AML-193 (cell line): ENCODE data around the gene SLIT3.

Experiments used
- DNase-seq, 2 experiments: peaks; one replicate each; lab custom pipeline; 2025; lab: John Stamatoyannopoulos, UW

Gene SLIT3

DNA sequence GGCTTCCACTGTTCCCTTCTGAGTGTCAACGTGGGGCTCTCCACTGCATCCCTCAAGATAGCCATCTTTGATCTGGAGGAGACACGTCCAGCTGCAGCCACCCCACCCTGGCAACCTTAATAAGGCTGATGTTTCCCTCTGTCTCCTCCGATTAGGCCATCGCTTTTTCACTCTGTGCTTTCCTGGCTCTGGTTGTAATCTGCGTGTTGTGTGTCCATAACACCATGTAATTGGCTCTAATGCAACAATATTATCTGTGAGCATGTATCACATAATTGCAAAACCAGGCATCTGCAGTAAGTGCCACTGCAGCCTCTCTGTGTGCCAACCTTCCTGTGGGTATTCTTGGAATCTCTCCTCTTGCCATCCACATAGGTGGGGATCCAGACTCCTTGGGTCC, 471.9 kb downstream of the SLIT3 start:
- DNase-seq: no peak

GRCh38 chr5:168827636-168828035, 473.3 kb downstream of the SLIT3 start:
- DNase-seq: no peak

- no peak for DNase-seq
Measured at GRCh38 chr5:168826246-168826725, 474.7 kb downstream of the SLIT3 start.

DNA sequence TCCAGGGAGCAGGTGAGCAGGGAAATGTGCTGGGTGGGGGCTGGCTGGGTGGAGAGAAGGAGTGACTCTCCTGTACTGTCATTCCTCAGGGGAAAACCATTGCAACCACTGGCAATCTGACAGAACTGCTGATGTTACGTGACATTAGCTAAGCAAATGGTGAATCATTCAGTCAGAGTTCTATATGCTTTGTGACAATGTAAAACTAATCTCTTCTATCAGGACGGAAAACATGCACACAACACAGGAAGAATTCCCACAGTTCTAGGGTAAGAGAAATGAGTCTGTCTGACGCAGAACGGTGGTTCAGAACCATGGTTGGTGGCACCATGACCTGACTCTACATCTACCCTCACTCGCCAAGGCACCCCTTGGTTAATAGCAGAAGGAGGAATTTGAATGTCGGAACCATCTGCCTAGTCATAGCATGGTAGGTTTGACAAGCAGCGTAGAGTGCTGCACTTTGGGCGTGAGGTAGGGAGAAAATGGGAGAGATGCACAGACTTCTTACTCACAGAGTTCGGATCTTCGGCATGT, 478.1 kb downstream of the SLIT3 start:
- DNase-seq: no peak

DNA sequence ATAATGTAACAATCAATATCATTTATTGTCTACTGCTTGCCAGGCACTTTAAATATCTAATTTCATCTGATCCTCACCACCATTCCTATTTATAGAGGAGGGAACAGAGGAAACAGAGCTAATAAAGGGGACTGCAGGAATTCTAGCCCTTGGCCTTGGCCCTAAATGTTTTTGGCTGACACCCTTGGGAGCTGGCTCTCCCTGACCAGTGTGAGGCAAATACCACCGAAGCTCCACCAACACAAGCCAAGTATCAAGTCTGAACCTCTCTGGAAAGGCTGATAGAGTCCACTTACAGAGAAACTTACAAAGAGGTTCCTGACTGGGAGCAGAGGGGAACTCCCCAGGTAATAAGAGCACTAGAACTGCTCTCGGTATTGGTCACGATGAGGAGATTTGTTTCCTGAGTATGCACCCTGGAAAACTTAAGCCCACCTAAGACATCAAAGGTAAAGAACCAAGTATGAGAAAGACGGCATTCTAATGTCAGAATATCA, 478.6 kb downstream of the SLIT3 start:
- no peak for DNase-seq

- DNase-seq: no peak
Measured at GRCh38 chr5:168820874-168821273, 480.1 kb downstream of the SLIT3 start.

DNA sequence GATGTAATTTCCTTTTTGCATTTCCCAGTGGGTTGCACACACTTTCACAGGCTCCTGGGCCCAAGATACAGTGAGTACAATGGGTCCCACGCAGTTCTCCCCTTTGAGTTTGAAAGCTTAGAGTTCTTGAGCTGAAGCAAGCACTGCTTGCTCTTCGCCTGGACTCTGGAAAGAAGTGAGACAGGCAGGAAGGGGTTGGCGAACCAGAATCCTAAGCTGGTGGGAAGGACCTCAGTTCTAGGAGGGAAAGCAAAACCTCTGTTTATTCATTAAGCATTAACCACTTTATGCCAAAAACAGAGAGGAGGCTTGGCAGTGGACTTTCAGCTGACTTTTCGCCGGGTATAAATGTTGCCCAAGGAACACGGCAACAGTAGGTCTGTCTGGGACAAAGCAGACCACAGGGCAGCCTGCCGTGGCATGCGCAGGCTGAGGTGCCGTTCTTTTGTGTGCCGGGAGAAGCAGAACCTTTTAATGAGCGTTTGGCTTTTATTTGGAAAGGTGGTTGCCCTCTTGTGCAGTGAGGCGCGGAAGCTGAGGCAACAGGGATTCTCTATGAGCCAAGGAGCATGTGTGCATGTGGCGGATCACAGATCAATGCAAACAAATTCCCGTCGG, 481.8 kb downstream of the SLIT3 start:
- no peak for DNase-seq

DNA sequence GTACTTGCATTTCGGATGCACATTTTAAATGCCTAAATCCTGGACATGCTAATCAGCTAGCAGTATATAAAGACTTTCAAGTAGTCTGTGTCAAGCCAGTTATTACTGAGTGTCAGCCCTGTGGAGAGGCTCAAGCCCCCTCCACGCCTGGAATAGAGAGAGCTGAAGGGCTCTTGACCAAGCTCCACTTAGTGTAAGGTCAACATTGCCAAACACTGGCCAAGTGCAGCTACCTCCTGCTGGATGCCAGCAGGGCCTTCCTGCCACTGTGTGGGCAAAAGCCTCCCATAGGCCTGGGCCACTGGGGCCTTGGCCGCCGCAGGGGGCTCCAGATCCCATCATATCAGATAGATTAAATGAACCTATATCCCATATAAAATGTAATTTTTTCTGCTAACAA, 482.4 kb downstream of the SLIT3 start:
- no peak for DNase-seq

GRCh38 chr5:168817591-168817990, 483.3 kb downstream of the SLIT3 start:
- no peak for DNase-seq

DNA sequence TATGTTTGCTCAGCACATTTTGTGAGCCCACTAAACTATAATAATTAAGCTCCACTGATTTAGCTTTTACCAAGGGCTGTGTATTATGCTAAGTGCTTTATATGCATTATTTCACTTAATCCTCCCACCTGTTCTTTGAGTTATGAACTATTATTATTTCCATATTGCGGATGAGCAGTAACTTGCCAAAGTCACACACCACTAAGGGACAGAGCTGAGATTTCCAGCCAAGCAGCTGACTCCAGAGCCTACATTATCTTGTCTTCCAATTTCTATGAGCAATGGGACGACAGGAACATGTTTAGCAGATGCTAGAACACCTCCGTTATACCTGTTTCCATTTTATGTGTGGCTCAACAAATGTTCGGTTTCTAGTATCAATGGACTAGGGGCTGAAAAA, 484.3 kb downstream of the SLIT3 start:
- DNase-seq: no peak

- DNase-seq: no peak
Measured at GRCh38 chr5:168813184-168813968, 487.6 kb downstream of the SLIT3 start.

DNA sequence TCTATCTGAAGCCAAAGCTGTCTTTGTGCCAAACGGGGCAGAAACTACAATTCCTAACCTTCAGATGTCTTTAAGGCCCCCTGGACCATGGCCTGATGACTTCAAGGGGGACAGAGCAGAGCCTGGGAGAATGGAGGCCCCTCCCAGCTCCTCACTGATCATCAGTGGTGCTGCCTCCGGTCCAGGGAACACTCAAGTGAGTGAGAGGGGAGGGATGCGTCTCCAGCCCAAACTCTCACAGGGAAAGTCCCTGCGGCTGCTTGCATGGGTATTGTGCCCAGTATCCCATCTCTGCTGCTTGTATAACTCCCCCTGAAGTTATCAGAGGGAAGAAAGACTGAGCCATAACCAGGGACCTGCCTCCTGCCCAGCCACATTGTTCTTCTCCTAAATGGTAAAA, 490.3 kb downstream of the SLIT3 start:
- DNase-seq: no peak

DNA sequence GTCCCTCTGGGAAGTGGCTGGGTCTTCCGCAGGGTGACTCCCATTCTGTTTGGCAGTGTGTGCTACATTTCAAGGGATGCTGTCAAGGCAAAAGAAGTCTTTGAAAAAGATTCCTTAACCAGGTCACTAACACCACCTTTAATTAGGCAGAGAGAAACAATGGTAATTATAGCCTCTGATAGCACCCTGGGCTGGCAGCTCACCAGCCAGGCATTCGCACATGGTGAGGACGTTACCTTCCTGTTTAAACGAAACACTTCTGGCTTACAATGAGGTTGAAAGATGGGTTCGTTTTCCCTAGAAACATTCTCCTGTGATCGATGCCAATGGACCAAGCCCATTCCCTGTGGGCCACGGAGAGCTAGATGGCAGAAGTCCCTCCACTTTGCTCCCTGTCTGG, 491.7 kb downstream of the SLIT3 start:
- DNase-seq: no peak

- no peak for DNase-seq
Measured at GRCh38 chr5:168808051-168808616, 492.8 kb downstream of the SLIT3 start.

DNA sequence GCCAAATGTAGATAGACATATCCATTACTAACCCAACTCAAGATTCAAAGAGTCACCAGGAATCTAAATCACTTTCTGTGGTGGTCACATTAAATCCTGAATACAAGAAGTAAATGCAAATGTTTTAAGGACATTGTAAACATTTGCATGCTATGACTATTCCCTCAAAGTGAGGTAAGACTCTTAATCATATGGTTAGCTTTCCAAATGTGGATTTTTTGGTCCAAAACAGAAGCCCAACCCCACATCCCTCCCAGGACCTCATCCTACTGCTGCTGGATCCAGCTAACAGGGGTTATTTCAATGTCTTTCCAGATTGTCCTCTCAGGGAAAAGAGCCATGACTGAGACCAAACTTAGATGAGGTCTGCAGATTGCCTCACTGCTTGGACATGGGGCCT, 493.7 kb downstream of the SLIT3 start:
- DNase-seq: no peak

- no peak for DNase-seq
Measured at GRCh38 chr5:168803541-168803940, 497.4 kb downstream of the SLIT3 start.

DNA sequence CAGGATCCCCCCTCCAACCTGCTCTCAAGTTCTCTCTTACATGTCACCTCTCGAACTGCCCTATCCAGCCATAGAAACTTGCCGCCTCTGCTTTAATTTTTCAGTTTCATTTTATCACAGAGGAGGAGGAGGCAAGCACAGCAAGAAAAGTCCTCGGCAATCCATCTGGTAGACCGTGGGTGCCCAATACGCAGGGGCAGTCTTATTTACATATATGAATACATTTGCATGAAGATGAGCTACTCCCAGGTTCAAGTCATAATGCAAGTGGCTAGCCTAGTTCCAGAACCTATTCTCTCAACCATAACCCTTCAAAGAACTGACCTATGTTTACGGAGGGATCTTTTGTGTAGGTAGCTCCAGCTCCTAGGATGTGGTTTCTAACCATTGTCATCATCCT, 498.6 kb downstream of the SLIT3 start:
- no peak for DNase-seq

GRCh38 chr5:168801567-168801966, 499.4 kb downstream of the SLIT3 start:
- no peak for DNase-seq

DNA sequence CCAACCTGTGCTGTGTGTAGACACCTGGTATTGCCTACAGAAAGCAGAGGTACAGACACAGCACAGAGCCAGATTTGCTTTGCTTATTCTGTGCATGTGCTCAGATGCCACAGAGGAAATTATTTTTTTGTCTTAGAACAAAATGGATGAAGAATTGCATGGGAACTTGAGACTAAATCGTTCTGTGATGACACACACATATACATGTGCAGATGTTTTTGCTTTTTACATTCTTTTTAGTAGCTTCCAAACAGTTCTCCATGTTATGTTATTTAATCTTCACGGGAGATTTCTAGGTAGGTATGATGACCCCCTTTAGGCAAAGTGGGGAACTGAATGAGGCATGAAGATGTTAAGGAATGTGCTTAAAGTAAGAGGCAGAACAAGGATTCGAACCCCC, 500.2 kb downstream of the SLIT3 start:
- no peak for DNase-seq

GRCh38 chr5:168798065-168799023, 502.6 kb downstream of the SLIT3 start:
- no peak for DNase-seq
